ENCODE data around the gene MCRIP1. TPM values are rescaled to one million over a fixed set of nuclear protein-coding genes. Genes with fewer than 3 reads are reported as not detected.

MCRIP1 gene
- total RNA-seq, 1 experiment from 2014 or later: 38.5 TPM

- Mint-ChIP-seq H3K9me3 (ENCODE audit: low read depth, unreplicated experiment) (no peaks in the 10 kb centered on the region), H3K4me1 (ENCODE audit: low read depth, unreplicated experiment) (peaks cover 8% of the 10 kb centered on the region), H3K4me3 (ENCODE audit: low read depth, unreplicated experiment) (peak overlapping the region; percentile 75), H3K36me3 (ENCODE audit: insufficient read depth, unreplicated experiment) (peaks cover 71% of the 10 kb centered on the region), H3K27ac (ENCODE audit: unreplicated experiment) (peak overlapping the region; percentile 87), H3K27me3 (ENCODE audit: unreplicated experiment) (no peaks in the 10 kb centered on the region)
- DNase-seq: peak; percentile 96
- BruUV-seq (replicated peaks): TSS peak; percentile 65
- intact Hi-C loops (cut with micrococcal nuclease; ENCODE audit: unreplicated experiment): no loop called here
- CTCF ChIA-PET: interaction anchor here (0.7 kb wide), 1 partner anchor 188 kb away, joined by 4 read pairs; the partner anchor contains the start of gene ARL16
- peak; percentile 21 for TF ChIP-seq CTCF (IDR thresholded peaks at IDR 0.05; ENCODE audit: unreplicated experiment)
Measured at GRCh38 chr17:81871387-81872230, 38.5 kb upstream of the MCRIP1 start.

- CTCF ChIA-PET: no interaction called here
- peaks cover 12% of the 10 kb centered on the region for H3K4me1 Mint-ChIP-seq (ENCODE audit: low read depth, unreplicated experiment)
Measured at GRCh38 chr17:81870981-81871386, 37.9 kb upstream of the MCRIP1 start, which contains the start of gene ARHGDIA. Gene ARHGDIA (minus strand): TSS chr17:81871337. CDS start chr17:81869930, 1,407 bp downstream.

GRCh38 chr17:81870131-81870980, 37.3 kb upstream of the MCRIP1 start:
- intact Hi-C loops (cut with micrococcal nuclease; ENCODE audit: unreplicated experiment): no loop called here
- H3K27ac Mint-ChIP-seq (ENCODE audit: unreplicated experiment): peak overlapping the region; percentile 90
- DNase-seq: peak; percentile 34
- peaks cover 19% of the 10 kb centered on the region for H3K4me1 Mint-ChIP-seq (ENCODE audit: low read depth, unreplicated experiment)
- no peaks in the 10 kb centered on the region for H3K9me3 Mint-ChIP-seq (ENCODE audit: low read depth, unreplicated experiment)
- CTCF ChIA-PET: no interaction called here
- no peak for TF ChIP-seq CTCF (IDR thresholded peaks at IDR 0.05; ENCODE audit: unreplicated experiment)
- H3K4me3 Mint-ChIP-seq (ENCODE audit: low read depth, unreplicated experiment): peak overlapping the region; percentile 75
- peaks cover 84% of the 10 kb centered on the region for H3K36me3 Mint-ChIP-seq (ENCODE audit: insufficient read depth, unreplicated experiment)
- BruUV-seq (replicated peaks): no TSS peak
- no peaks in the 10 kb centered on the region for H3K27me3 Mint-ChIP-seq (ENCODE audit: unreplicated experiment)

More at GRCh38 chr17:81870981-81871386, 37.9 kb upstream of the MCRIP1 start, which contains the start of gene ARHGDIA:
- Mint-ChIP-seq H3K27me3 (ENCODE audit: unreplicated experiment) (no peaks in the 10 kb centered on the region), H3K27ac (ENCODE audit: unreplicated experiment) (peak within 1 kb of the TSS; percentile 90), H3K36me3 (ENCODE audit: insufficient read depth, unreplicated experiment) (peaks cover 78% of the 10 kb centered on the region), H3K9me3 (ENCODE audit: low read depth, unreplicated experiment) (no peaks in the 10 kb centered on the region), H3K4me3 (ENCODE audit: low read depth, unreplicated experiment) (peak within 1 kb of the TSS; percentile 75)
- no TSS peak for BruUV-seq (replicated peaks)
- intact Hi-C loops (cut with micrococcal nuclease; ENCODE audit: unreplicated experiment): no loop called here
- no peak for DNase-seq
- no peak for TF ChIP-seq CTCF (IDR thresholded peaks at IDR 0.05; ENCODE audit: unreplicated experiment)
